HG03378 (cell line): ENCODE results near the gene HPCAL1.

Experiments
- ATAC-seq: cut with Tn5 transposase; IDR thresholded peaks from one replicate; pipeline ENCODE4 v1.9.1; 2021; ENCODE audit warnings: mild to moderate bottlenecking, moderate library complexity; ENCODE audit not compliant: unreplicated experiment

HPCAL1 gene

GRCh38 chr2:10300997-10301940, 1.4 kb upstream of the HPCAL1 start:
- no peak for ATAC-seq

- no peak for ATAC-seq
These were observed 694 bp upstream of the HPCAL1 start for GRCh38 chr2:10301941-10302478.

- peak; percentile 6 for ATAC-seq
These were observed 533 bp downstream of the HPCAL1 start for GRCh38 chr2:10303181-10303693.

- ATAC-seq = no peak
These were observed 1.1 kb downstream of the HPCAL1 start for GRCh38 chr2:10303694-10304378.

- no peak for ATAC-seq
These were observed 2.0 kb downstream of the HPCAL1 start for GRCh38 chr2:10304458-10305253.

- no peak for ATAC-seq
These were observed 2.5 kb downstream of the HPCAL1 start for GRCh38 chr2:10305254-10305635.

- ATAC-seq = no peak
These were observed 3.0 kb downstream of the HPCAL1 start for GRCh38 chr2:10305715-10306114.

GRCh38 chr2:10306901-10307463, 4.3 kb downstream of the HPCAL1 start:
- ATAC-seq = no peak

- ATAC-seq = no peak
These were observed 5.0 kb downstream of the HPCAL1 start for GRCh38 chr2:10307561-10308156.

GRCh38 chr2:10308866-10309265, 6.2 kb downstream of the HPCAL1 start:
- no peak for ATAC-seq

GRCh38 chr2:10309286-10309685, 6.6 kb downstream of the HPCAL1 start:
- no peak for ATAC-seq

GRCh38 chr2:10310309-10310888, 7.7 kb downstream of the HPCAL1 start:
- ATAC-seq = no peak

GRCh38 chr2:10311736-10312135, 9.0 kb downstream of the HPCAL1 start:
- ATAC-seq = no peak

GRCh38 chr2:10312437-10312957, 9.8 kb downstream of the HPCAL1 start:
- ATAC-seq = no peak

- no peak for ATAC-seq
These were observed 13.6 kb downstream of the HPCAL1 start for GRCh38 chr2:10316336-10316735.

- ATAC-seq = no peak
These were observed 14.2 kb downstream of the HPCAL1 start for GRCh38 chr2:10316860-10317259.

- no peak for ATAC-seq
These were observed 14.9 kb downstream of the HPCAL1 start for GRCh38 chr2:10317646-10318045.

GRCh38 chr2:10318345-10318744, 15.6 kb downstream of the HPCAL1 start:
- ATAC-seq = no peak

- no peak for ATAC-seq
These were observed 17.3 kb downstream of the HPCAL1 start for GRCh38 chr2:10319892-10320574.
